ENCODE results near the gene ZNF532. TPM values are rescaled to one million over a fixed set of nuclear protein-coding genes. Genes with fewer than 3 reads are reported as not detected.
"Not testable (repeated sequence)": the region's sequence is repeated elsewhere in the genome, so short reads cannot be mapped to it uniquely, and the experiment has no call there.

Gene ZNF532
- 10 to 100 TPM; 43.1 to 56.6 (median 50.1) TPM for total RNA-seq (2021; fragmentation: NEBNext Ultra II Directional; extraction: Animal tissue kit (Norgen Biotek cat#: 25700))
- long read RNA-seq, partial matches to known transcripts: 2 of 9 reads
- long read RNA-seq, other reads (novel, unspliced or antisense): 7 of 9 reads

- Mint-ChIP-seq H3K9me3 (no peaks in the 10 kb centered on the region), H3K27ac (peak within 1 kb of the TSS; percentile 98), H3K36me3 (ENCODE audit: low read depth) (peaks cover 39% of the 10 kb centered on the region), H3K4me1 (ENCODE audit: low read depth) (peaks cover 89% of the 10 kb centered on the region), H3K27me3 (ENCODE audit: insufficient read depth) (no peaks in the 10 kb centered on the region), H3K4me3 (peak within 1 kb of the TSS; percentile 85)
- peak; percentile 74 for DNase-seq
- no peak for TF ChIP-seq CTCF (IDR thresholded peaks at IDR 0.05)
These were observed at the start of gene ZNF532 for GRCh38 chr18:58864146-58865032. ZNF532 (plus strand) TSS chr18:58864877. CDS start in a region left out here.

- no peak overlapping the region for H3K4me3 Mint-ChIP-seq
- no peak for DNase-seq
- no peaks in the 10 kb centered on the region for H3K36me3 Mint-ChIP-seq (ENCODE audit: low read depth)
- H3K27me3 Mint-ChIP-seq (ENCODE audit: insufficient read depth): peaks cover 7% of the 10 kb centered on the region; the same call in 1 of the 2 replicates
- H3K4me1 Mint-ChIP-seq (ENCODE audit: low read depth): no peaks in the 10 kb centered on the region; the same call in 1 of the 2 replicates
- no peak overlapping the region for H3K27ac Mint-ChIP-seq
- H3K9me3 Mint-ChIP-seq: no peaks in the 10 kb centered on the region
- no peak for TF ChIP-seq CTCF (IDR thresholded peaks at IDR 0.05)
These were observed 45.6 kb upstream of the ZNF532 start for GRCh38 chr18:58819051-58819450.

- no peak for DNase-seq
- TF ChIP-seq CTCF (IDR thresholded peaks at IDR 0.05): no peak
- H3K36me3 Mint-ChIP-seq (ENCODE audit: low read depth): no peaks in the 10 kb centered on the region
- no peaks in the 10 kb centered on the region for H3K9me3 Mint-ChIP-seq
- peaks cover 4% of the 10 kb centered on the region; the same call in 1 of the 2 replicates for H3K27me3 Mint-ChIP-seq (ENCODE audit: insufficient read depth)
- no peak overlapping the region for H3K27ac Mint-ChIP-seq
- H3K4me1 Mint-ChIP-seq (ENCODE audit: low read depth): peaks cover 6% of the 10 kb centered on the region
- H3K4me3 Mint-ChIP-seq: no peak overlapping the region
These were observed 44.4 kb upstream of the ZNF532 start for GRCh38 chr18:58820251-58820650.

- peaks cover 6% of the 10 kb centered on the region for H3K4me1 Mint-ChIP-seq (ENCODE audit: low read depth)
- no peak overlapping the region for H3K4me3 Mint-ChIP-seq
- peaks cover 4% of the 10 kb centered on the region for H3K9me3 Mint-ChIP-seq
- H3K27me3 Mint-ChIP-seq (ENCODE audit: insufficient read depth): peaks cover 2% of the 10 kb centered on the region; the same call in 1 of the 2 replicates
- DNase-seq: no peak
- peaks cover 6% of the 10 kb centered on the region for H3K36me3 Mint-ChIP-seq (ENCODE audit: low read depth)
- TF ChIP-seq CTCF (IDR thresholded peaks at IDR 0.05): no peak
- no peak overlapping the region for H3K27ac Mint-ChIP-seq
These were observed 41.7 kb upstream of the ZNF532 start for GRCh38 chr18:58822944-58823343.

- Mint-ChIP-seq H3K27me3 (ENCODE audit: insufficient read depth) (peaks cover 2% of the 10 kb centered on the region; the same call in 1 of the 2 replicates), H3K36me3 (ENCODE audit: low read depth) (peaks cover 6% of the 10 kb centered on the region), H3K4me3 (no peak overlapping the region), H3K4me1 (ENCODE audit: low read depth) (peaks cover 6% of the 10 kb centered on the region), H3K27ac (no peak overlapping the region), H3K9me3 (peaks cover 4% of the 10 kb centered on the region)
- DNase-seq: no peak
- no peak for TF ChIP-seq CTCF (IDR thresholded peaks at IDR 0.05)
These were observed 41.3 kb upstream of the ZNF532 start for GRCh38 chr18:58823412-58823811.

- not testable (repeated sequence) for H3K27me3 Mint-ChIP-seq (ENCODE audit: insufficient read depth); H3K4me3 Mint-ChIP-seq
- peaks cover 14% of the 10 kb centered on the region for H3K4me1 Mint-ChIP-seq (ENCODE audit: low read depth)
These were observed 37.8 kb upstream of the ZNF532 start for GRCh38 chr18:58826926-58827325.

More at GRCh38 chr18:58826926-58827325, 37.8 kb upstream of the ZNF532 start:
- not testable (repeated sequence) for H3K36me3 Mint-ChIP-seq (ENCODE audit: low read depth); H3K9me3 Mint-ChIP-seq; DNase-seq; H3K27ac Mint-ChIP-seq
